Stimulated activated CD8-positive, alpha-beta memory T cell treated with anti-CD3 and anti-CD28 coated beads, Interleukin-15, amount 100 ng/mL, for 1 hour (primary cell): Measurements from ENCODE around the gene RAB31.

Experiments
- DNase-seq: peaks from one replicate; pipeline ENCODE4 v3.0.0-alpha.2; 2020; ENCODE audit warnings: low read depth

RAB31 gene

DNA sequence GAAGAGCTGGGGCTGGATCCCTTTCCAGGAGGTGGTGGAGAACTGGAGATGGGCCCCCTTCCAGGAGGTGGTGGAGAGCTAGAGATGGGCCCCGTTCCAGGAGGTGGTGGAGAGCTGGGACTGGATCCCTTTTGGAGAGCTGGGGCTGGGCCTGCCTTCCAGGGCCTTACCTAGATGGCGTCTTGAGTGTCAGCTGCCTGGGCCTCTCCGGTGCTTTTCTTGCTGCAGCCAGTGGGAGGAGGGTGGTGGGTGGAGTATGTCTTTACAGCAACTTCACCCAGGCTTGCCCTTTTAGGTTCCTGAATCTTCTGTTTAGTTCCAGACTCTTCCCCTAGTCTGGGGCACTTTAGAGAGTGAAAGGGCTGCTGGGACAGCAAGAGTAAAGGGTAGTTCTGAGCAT lies 158.5 kb downstream of the RAB31 start:
- no peak for DNase-seq

DNA sequence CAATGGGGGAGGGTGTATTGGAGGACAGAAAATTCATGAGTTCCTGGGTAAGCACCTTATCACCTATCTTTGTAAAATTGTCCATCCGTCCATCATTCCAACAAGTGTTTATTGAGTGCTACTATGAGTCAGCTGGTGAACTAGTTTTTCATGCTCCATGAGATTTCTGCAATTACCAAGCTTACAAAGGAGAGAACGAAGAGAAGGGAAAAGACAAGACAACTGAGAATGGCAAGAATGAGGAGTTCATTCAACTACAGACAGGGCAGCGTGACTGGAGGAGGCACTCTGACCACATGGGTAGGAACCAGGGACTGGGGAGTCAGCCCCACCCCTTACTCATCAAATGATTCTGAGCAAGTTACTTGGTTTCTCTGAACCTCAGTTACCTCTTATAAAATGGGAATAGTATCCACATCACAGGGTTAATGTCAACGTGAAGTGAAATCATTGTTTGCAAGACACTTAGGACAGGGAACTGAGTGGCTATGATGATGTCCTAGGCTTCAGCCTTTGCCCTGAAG lies 159.0 kb downstream of the RAB31 start:
- no peak for DNase-seq

DNA sequence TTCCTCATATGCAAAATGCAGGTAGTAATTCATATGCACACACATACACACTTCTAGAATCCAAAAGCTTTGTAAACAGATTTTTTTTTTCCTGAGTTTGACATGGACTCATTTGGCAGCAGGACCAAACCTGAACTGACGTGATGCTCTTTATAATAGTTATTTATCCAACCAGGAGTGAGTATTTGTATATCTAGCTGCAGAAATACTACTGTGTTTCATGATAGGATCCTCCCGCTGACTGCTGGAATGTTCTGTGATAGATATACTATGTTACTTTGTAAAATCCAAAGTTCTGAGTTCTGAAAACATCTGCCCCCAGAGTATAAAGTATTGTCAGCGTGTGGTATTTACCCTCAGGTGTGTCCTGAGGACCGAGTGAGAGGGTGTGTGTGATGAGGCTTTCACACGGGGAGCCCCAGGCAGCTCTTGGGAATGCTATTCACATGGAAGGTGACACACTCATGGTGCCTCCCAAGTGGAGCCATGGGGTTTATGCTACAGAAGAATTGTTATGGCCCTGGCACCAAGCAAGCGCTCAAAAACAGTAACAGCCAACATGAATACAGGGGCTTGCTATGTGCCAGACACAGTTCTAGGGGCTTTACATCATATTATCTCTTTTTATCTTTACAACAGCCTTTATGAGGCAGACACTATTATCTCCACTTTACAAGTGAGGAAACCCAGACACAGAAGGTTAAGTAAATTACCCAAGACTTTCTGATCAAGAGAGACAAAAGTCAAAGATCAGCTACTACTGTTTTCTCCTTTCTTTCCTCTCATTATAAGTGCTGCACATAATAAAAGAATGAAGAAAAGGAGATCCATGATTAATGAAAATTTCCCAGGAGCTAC lies 161.0 kb downstream of the RAB31 start:
- DNase-seq: no peak

DNA sequence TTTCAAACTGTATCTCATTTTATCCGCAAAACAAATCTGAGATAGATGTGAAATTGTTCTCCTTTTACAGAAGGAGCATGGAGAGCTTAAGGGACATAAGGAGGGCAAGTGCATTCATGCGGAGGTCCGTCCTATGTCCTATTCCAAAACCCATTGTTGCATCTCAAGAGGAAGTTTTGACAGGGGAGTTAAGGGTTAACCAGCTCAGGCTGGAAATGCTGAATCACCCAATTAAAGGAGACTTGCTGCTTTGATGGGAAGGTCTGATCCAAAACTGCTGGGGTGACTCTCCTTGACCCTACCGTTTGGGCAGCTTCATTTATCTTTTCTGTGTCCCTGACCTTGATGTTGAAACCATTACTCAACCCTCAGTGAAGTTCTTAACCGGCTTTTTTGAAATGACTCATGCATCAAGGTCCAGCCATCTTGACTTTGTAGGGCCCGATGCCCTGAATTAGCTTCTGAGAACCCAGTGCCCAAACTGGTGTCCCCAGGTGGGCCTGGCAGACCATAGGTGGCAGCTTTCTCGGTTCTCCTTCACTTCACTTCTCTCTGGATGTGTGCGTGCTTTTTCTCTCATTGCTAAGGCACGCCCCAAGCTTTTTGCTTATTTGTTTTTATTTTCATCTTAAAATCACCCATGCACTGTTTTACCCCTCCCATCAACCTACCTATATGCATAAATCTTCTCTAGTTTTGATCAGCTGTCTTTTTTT lies 161.8 kb downstream of the RAB31 start:
- DNase-seq: no peak

DNA sequence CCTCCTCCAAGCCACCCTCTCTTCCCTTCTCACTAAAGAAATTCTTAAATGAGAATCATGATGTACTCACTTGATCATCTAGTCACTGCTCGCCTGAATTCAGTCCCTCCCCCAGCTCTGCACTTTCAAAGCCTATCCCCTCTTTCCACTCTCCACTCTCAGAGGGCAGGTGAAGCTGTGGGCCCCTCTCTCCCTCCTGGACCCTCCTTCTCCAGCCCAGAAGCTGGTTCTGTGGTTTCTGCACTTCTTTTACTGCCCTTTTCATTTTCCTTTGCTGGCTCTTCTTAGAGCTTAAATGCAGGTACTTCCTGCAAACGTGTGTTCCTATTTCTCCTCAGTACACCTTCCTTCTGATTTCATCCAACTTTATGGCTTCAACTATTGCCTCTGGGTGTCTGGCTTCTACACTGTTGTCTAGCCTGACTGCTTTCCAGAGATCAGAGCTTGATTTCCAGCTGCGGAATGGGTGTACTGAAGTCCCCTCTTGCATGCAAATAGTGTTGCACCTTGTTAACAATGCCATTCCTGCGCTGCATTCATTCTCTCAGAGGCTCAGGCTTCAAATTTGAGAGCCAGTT lies 162.4 kb downstream of the RAB31 start:
- no peak for DNase-seq

DNA sequence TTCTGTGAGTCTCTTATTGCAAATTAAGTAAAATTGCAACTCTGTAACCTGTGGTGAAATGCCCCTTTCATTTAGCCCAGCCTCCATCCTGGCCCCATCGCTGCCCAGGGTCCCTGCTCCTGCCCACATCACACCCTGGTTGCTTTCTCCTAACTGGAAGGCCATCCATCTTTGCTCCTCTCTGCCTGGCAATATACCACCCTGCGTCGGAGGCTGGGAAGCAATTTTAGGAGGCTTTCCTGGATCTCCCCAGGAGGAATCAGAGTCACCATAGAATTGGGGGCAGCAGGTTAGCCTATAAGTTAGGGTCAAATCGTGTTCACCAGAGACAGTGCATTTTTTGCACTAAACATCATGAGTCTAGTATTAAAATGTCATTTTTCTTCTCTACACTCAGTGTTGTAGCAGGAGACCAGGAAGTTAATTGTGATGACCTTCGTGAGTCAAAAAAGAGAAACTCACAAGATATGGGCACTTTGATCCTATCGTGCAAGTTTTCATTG lies 163.2 kb downstream of the RAB31 start:
- DNase-seq: no peak

DNA sequence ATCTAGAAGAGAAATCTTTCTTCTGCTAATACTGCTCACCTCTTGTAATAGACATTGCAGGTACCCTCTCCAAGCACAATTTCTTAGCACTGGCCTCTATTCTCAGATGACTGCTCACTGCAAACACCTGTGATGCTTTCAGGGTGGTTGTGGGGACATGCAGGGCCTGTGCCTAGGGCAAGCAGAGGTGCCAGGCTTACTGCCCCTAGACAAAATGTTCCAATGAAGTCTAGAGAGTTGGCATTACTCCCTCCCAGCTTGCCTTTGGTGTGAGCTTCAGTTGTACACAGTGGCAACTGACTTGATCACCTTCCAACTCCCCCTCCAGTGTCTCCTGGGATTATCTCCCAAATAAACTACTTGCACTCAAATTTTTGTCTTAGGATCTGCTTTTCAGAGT lies 164.7 kb downstream of the RAB31 start:
- DNase-seq: no peak

DNA sequence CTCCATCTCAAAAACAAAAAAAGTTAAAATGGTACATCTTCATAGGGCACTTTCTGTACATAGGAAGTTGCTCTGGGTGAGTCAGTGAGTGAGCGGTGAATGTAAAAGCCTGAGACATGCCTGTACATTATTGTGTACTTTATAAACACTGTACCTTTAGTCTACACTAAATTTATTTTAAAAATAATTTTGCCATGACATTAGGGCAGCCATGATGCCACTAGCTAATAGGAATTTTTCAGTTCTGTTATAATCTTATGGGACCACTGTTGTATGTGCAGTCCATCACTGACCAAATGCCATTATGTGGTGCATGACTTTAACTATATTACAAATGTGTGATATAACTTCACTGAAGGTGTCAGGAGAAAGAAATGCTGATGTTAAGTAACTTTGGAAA lies 166.6 kb downstream of the RAB31 start:
- no peak for DNase-seq

DNA sequence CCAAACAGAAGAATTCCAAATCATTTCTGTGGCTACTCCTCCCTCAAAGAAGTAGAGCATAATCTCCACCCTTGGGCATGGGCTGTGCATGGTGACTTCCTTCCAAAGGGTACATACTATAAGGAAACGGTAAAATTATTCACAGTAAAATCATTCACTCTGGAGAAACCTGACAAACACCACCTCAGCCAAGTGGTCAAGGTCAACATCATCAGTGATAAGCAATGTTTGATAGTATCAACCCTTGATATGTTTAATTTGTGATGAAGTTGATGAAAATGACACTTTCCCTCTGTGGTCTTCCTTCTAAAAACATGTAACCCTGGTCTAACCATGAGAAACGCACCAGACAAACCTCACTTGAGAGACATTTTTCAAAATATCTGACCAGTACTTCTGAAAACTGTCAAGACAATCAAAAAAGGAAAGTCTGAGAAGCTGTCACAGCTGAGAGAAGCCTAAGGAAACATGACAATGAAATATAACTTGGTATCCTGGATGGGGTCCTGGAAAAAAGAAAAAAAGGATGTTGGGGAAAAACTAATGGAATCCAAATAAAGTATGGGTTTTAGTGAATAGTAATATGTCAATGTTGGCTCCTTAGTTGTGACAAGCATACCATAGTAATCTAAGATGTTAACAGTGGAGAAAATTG lies 168.2 kb downstream of the RAB31 start:
- DNase-seq: no peak

DNA sequence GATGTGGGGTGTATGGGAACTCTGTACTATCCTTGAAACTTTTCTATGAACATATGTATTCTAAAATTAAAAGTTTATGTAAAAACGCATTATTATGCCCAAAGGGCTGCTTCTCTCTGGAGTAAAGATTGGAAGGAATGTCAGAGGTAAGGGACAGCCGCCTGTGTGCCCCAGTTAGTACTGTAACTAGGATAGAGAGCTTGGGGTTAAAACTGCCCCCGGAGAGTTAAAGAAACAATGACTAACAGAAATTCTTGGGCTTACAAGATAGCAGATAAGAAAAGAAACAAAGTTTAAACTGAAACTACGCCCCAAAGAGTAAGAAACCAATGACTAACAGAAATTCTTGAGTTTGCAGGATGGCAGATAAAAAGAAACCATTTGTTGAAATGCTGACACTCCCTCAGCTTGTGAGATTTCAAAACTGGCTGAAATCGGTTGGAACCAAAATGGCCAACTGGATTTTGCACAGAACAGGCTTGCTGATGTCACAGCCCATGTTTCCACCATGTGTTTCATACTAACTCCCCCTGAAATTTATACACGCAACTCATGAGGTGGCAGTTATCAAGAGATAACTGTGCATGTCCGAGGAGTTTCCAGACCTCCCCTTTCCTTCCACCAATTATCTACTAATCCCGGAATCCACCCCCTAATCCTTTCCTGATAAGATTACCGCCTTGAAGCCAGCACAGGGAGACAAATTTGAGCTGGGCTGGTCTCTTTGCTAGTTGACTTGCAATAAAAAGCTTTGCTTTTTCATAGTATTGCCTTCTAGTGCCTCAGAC lies 169.0 kb downstream of the RAB31 start:
- DNase-seq: no peak

DNA sequence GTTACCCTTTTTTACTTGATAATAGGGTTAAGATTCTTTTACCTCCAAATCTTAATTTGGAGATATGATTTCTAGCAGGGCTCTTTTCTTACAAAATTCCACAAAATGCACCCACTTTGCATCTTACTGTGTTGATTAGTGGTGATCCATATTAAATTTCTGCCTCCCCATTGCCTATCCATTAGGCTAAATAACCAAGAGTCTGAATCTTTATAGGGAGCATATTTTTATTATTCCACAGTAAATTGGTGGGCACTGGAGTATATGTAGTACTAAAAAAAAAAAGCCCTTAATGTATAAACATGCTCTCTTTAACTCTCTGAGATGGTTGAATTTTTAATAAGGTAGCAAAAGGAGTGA lies 169.5 kb downstream of the RAB31 start:
- DNase-seq: no peak

DNA sequence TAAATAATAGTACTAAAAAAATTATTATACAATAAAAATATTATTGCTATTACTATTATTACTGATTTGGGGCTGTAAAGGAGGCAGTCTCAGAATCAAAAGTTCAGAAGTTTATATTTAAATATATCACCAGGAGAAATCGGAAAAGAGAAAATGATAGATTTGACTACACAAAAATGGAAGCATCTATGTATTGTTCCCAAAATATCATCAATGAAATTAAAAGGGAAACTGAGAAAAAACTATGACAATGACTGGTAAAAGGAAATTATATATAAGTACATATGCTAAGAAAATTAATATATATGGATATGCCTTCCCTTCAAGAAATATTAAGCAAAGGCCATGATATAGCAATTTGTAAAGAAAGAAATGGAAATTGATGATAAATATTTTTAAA lies 170.0 kb downstream of the RAB31 start:
- no peak for DNase-seq

DNA sequence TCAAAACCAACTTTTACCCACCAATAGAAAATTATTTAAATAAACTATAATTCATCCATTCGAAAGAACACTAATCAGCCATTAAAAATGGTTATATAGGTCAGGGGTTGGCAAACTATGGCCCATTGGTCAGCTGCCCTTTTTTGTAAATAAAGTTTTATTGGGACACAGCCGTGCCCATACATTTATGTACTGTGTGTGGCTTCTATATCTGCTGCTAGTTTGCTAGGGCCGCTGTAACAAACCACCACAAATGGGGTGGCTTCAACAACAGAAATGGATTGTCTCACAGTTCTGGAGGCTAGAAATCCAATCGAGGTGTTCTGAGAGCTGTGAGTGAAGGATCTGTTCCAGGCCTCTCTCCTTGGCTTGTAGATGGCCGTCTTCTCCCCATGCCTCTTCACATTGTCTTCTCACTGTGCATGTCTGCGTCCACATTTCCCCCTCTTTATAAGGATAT lies 170.7 kb downstream of the RAB31 start:
- DNase-seq: no peak

DNA sequence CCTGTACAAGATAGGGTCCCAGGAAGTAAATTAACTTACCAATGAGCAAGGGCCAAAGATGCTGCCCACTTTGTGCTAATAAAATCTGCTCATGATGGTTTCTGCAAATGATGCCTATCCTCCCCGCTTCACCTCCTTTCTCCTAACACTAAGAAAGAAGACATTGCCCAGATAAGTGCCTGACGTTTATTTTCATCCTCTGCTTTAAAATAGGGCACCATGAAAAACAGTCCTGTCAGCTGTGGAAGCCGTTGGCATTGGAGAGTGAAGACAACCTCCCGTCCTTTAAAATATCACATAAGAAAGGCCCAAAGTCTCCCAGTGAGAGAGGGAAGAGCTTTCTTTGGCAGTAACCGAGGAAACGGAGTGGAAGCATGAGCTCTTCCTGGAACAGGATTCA lies 176.0 kb downstream of the RAB31 start:
- DNase-seq: no peak

DNA sequence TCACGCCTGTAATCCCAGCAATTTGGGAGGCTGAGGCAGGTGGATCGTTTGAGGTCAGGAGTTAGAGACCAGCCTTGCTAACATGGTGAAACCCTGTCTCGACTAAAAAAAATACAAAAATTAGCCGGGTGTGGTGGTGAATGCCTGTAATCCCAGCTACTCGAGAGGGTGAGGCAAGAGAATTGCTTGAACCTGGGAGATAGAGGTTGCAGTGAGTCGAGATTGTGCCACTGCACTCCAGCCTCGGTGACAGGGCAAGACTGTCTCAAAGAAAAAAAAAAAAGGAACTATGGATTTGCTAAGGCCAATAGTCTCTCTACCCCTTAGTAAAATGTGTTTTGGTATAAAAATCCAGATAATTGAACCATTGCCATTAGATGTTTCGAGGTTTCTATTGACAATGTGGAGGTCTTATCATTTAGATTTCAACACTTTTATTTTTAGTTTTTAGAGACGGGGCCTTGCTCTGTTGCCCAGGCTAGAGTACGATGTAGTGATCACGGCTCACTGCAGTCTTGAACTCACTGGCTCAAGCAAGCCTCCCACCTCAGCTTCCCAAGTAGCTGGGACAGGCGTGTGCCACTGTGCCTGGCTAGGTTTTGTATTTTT lies 176.5 kb downstream of the RAB31 start:
- DNase-seq: no peak

DNA sequence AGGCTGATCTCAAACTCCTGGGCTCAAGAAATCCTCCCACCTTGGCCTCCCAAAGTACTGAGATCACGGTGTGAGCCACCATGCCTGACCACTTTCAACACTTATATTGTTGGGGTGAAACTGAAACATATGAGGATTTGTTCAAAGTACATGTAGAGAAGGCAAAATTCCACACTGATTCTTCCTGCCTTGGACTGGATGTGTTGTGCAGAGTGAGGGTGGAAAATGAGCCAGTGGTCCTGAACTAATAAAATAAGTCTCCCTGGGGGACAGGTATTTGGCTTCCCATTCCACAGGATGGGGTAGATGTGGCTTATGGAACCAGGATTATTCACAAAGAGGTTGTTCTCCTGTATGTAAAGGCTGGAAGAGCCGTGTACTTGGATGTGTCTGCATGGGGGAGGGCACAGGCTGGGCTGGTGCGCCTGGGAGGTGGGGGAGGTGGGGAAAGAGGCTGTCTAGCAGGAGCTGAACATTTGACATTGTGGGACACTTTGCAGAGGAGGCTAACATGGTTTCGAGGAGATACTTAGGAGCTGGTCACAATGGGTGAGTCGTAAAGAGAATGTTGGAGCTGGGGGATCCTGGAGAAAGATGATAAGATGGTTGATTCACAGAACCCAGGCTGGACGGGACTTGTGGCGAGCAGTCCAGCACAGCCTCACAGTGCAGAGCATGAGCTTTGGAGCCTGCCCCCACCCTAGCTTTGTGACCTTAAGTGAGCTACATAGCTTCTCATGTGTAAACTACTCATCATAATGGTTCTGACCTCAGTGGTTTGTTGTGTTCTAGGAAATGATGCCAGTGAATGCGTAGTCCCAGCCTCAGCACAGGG lies 177.3 kb downstream of the RAB31 start, which contains the start of gene TXNDC2:
Gene TXNDC2, plus strand, starts transcription at position 804 of the 835 bp plus-strand sequence. CDS start 708 bp downstream, outside the sequence.
- no peak for DNase-seq

DNA sequence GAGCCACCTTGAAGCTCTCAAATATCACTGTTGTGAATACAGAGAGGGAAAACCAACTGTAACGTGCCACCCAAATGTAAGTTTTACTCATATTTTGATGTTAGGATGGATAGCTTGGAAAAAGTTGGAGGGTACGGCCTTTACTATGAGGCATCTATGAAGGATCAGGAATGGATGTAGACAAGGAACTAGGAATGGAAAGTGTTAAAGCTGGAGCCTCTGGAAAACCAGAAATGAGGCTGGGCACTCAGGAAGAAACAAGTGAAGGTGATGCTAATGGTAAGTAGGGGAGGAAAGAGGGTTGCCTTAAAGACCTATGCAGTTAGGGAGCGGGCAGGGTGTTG lies 177.9 kb downstream of the RAB31 start:
- no peak for DNase-seq

DNA sequence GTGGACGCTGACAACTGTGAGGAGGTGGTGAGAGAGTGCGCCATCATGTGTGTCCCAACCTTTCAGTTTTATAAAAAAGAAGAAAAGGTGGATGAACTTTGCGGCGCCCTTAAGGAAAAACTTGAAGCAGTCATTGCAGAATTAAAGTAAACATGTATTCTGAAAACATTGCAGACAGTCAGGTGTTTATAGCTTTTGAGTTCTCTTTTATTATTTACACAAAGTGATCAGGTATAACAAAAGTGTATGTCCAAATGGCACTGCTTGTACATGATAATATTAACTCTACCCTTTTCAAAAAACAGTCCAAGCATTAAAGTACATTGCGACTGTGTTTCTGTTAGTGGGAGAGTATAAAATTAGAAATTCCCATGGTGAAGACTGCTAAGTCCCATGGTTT lies 179.9 kb downstream of the RAB31 start:
- DNase-seq: no peak

DNA sequence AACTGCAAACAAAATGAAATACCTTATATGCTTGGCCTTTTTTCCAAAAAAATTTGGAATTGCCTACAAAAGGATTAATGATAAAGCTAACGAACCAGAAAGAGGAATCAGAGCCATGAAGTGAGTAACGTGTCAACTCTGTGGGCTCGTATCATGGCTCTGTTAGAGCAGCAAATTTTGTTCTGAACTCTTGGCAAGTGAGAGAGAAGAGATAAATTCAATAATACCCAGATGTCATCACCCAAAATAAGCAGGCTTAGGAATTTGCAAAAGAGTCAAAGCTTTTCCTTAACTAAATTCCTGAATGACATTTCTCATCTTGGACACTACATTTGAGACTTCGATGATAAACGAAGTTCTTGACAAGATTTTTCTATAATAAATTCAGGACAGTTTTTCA lies 182.1 kb downstream of the RAB31 start:
- DNase-seq: no peak

DNA sequence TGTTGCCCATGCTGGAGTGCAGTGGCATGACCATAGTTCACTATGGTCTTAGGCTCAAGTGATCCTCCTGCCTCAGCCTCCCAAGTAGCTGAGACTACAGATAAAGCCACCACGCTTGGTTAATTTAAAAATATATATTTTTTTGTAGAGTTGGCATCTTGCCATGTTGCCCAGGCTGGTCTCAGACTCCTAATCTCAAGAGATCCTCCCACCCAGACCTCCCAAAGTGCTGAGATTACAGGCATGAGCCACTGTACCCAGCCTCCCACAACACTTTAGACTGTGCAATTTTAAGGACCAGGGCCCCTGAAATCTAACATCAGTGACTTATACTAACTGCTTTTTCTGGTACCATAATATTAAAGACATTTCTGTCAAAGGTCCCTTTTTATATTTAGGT lies 182.9 kb downstream of the RAB31 start:
- DNase-seq: no peak
